Bronchial epithelial cell (primary cell): ENCODE data around the gene AGBL2. TPM values are rescaled to one million over a fixed set of nuclear protein-coding genes. Genes with fewer than 3 reads are reported as not detected.
"Not testable (repeated sequence)": the region's sequence is repeated elsewhere in the genome, so short reads cannot be mapped to it uniquely, and the experiment has no call there.

ENCODE experiments used
- DNase-seq: peaks from one replicate; pipeline ENCODE4 v3.0.0-alpha.2; 2010; ENCODE audit warnings: low read depth
- FAIRE-seq: peaks from 2 replicates; lab custom pipeline; 2011; peaks lifted over from hg19 to GRCh38; lab: Jason Lieb, UNC
- H3K27me3 ChIP-seq: 2 replicates; pipeline ENCODE4 v1.5.1; 2011; ENCODE audit warnings: low read length; ENCODE audit not compliant: control insufficient read depth, insufficient read depth
- H3K36me3 ChIP-seq: 2 replicates; pipeline ENCODE4 v1.5.1; 2011; ENCODE audit warnings: low read length; ENCODE audit not compliant: control insufficient read depth, insufficient read depth
- H3K4me3 ChIP-seq: 2 replicates; pipeline ENCODE4 v1.5.1; 2011; ENCODE audit warnings: mild to moderate bottlenecking, low read depth, low read length, control low read depth
- CTCF ChIP-seq: IDR thresholded peaks from 2 replicates; pipeline ENCODE4 v1.5.1; 2011; ENCODE audit warnings: mild to moderate bottlenecking, moderate library complexity, low read length, control low read depth, inconsistent platforms; ENCODE audit not compliant: insufficient read depth, severe bottlenecking
- total RNA-seq: library from RNA; depleted of rRNA; stranded (reverse); fragments of >200 nt; gene quantifications from 2 replicates; pipeline ENCODE4 v1.2.1, GENCODE V29; 2014

Gene AGBL2
- total RNA-seq, 1 donor from 2014 or later, result 1.1 TPM

- Histone ChIP-seq H3K4me3 (no peak overlapping the region), H3K36me3 (no peaks in the 10 kb centered on the region), H3K27me3 (no peaks in the 10 kb centered on the region)
- no peak for FAIRE-seq
- TF ChIP-seq CTCF, result no peak
- DNase-seq, result no peak
These were observed 9.4 kb downstream of the AGBL2 start for GRCh38 chr11:47705721-47706120.

- DNase-seq (no peak), FAIRE-seq (no peak)
- no peak overlapping the region for H3K4me3 ChIP-seq
- no peaks in the 10 kb centered on the region for H3K36me3 ChIP-seq
- TF ChIP-seq CTCF, result no peak
- no peaks in the 10 kb centered on the region for H3K27me3 ChIP-seq
These were observed 23.2 kb downstream of the AGBL2 start for GRCh38 chr11:47691979-47692378.

GRCh38 chr11:47689480-47689879 lies 25.7 kb downstream of the AGBL2 start:
- FAIRE-seq (no peak), DNase-seq (peak; percentile 30)
- no peak for TF ChIP-seq CTCF

GRCh38 chr11:47688991-47689390 lies 26.2 kb downstream of the AGBL2 start:
- no peak for DNase-seq
- no peak for FAIRE-seq
- no peak for TF ChIP-seq CTCF
- no peaks in the 10 kb centered on the region for H3K36me3 ChIP-seq
- H3K4me3 ChIP-seq, result no peak overlapping the region
- H3K27me3 ChIP-seq, result no peaks in the 10 kb centered on the region

More at GRCh38 chr11:47689480-47689879, 25.7 kb downstream of the AGBL2 start:
- Histone ChIP-seq H3K27me3 (no peaks in the 10 kb centered on the region), H3K4me3 (no peak overlapping the region), H3K36me3 (no peaks in the 10 kb centered on the region)

GRCh38 chr11:47688111-47688510 lies 27.1 kb downstream of the AGBL2 start:
- DNase-seq (no peak), FAIRE-seq (no peak)
- H3K4me3 ChIP-seq, result no peak overlapping the region
- TF ChIP-seq CTCF, result no peak
- H3K27me3 ChIP-seq, result no peaks in the 10 kb centered on the region
- no peaks in the 10 kb centered on the region for H3K36me3 ChIP-seq

- FAIRE-seq, H3K4me3 ChIP-seq, H3K27me3 ChIP-seq, H3K36me3 ChIP-seq: not testable (repeated sequence)
- peak; percentile 24 for DNase-seq
These were observed 28.5 kb downstream of the AGBL2 start for GRCh38 chr11:47686704-47687103.
